HUES64 (cell line): ENCODE measurements around the gene CYP2R1.
"Not testable (repeated sequence)": the region's sequence is repeated elsewhere in the genome, so short reads cannot be mapped to it uniquely, and the experiment has no call there.

Experiments used
- H3K27ac ChIP-seq: 2 replicates; pipeline ENCODE4 v1.7.0; 2013; ENCODE audit warnings: low read depth, low read length, inconsistent platforms
- H3K27me3 ChIP-seq: 2 replicates; pipeline ENCODE4 v1.6.1; 2013; ENCODE audit warnings: mild to moderate bottlenecking, low read length; ENCODE audit not compliant: insufficient read depth
- H3K36me3 ChIP-seq: 2 replicates; pipeline ENCODE4 v1.6.1; 2013; ENCODE audit warnings: mild to moderate bottlenecking, low read length; ENCODE audit not compliant: insufficient read depth
- H3K4me1 ChIP-seq: 2 replicates; pipeline ENCODE4 v1.6.1; 2013; ENCODE audit warnings: mild to moderate bottlenecking, low read length, moderate library complexity; ENCODE audit not compliant: insufficient read depth
- H3K4me3 ChIP-seq: 2 replicates; pipeline ENCODE4 v1.5.1; 2013; ENCODE audit warnings: mild to moderate bottlenecking, low read length, moderate library complexity
- H3K9ac ChIP-seq: 2 replicates; pipeline ENCODE4 v1.6.1; 2013; ENCODE audit warnings: mild to moderate bottlenecking, low read depth, low read length
- H3K9me3 ChIP-seq: 2 replicates; pipeline ENCODE4 v1.6.1; 2013; ENCODE audit warnings: low read depth, low read length; ENCODE audit not compliant: insufficient read depth
- WGBS: fragments of 150-250, 120-280 bp; methylation state at CpG from one replicate; pipeline ENCODE4 v1.1.7; 2013; ENCODE audit warnings: missing lambda C conversion rate; 5-methylcytosine and 5-hydroxymethylcytosine counted together

Gene CYP2R1

GRCh38 chr11:14891143-14892035 lies 642 bp downstream of the CYP2R1 start:
- no peaks in the 10 kb centered on the region for H3K9me3 ChIP-seq
- WGBS, result 2% methylated on average over 67 of the region's 67 CpGs
- H3K27ac ChIP-seq, result peak overlapping the region; percentile 33; the same call in 1 of the 2 replicates
- peaks cover 19% of the 10 kb centered on the region for H3K27me3 ChIP-seq
- peak overlapping the region; percentile 36 for H3K9ac ChIP-seq
- H3K4me1 ChIP-seq, result no peaks in the 10 kb centered on the region; the same call in 1 of the 2 replicates
- no peaks in the 10 kb centered on the region for H3K36me3 ChIP-seq
- peak overlapping the region; percentile 76 for H3K4me3 ChIP-seq

GRCh38 chr11:14886513-14886912 lies 5.5 kb downstream of the CYP2R1 start:
- H3K4me3 ChIP-seq, result no peak overlapping the region
- no peak overlapping the region for H3K27ac ChIP-seq
- no peaks in the 10 kb centered on the region for H3K9me3 ChIP-seq
- H3K36me3 ChIP-seq, result no peaks in the 10 kb centered on the region
- H3K4me1 ChIP-seq, result no peaks in the 10 kb centered on the region
- H3K9ac ChIP-seq, result no peak overlapping the region
- H3K27me3 ChIP-seq, result peaks cover 4% of the 10 kb centered on the region; the same call in 1 of the 2 replicates
- whole genome bisulfite sequencing, result 80% methylated on average over 1 of the region's 1 CpG

- Histone ChIP-seq H3K36me3 (no peaks in the 10 kb centered on the region), H3K27ac (no peak overlapping the region), H3K9me3 (no peaks in the 10 kb centered on the region), H3K4me1 (no peaks in the 10 kb centered on the region), H3K27me3 (no peaks in the 10 kb centered on the region), H3K9ac (no peak overlapping the region), H3K4me3 (no peak overlapping the region)
- WGBS, result 95% methylated on average over 1 of the region's 1 CpG
Observed at GRCh38 chr11:14884667-14885273, 7.3 kb downstream of the CYP2R1 start.

- not testable (repeated sequence) for H3K9me3 ChIP-seq, H3K27me3 ChIP-seq, H3K4me1 ChIP-seq, H3K27ac ChIP-seq, H3K36me3 ChIP-seq, H3K4me3 ChIP-seq, H3K9ac ChIP-seq
- no CpG with 5 or more reads among the region's 1 CpG for WGBS
Observed at GRCh38 chr11:14883683-14884082, 8.3 kb downstream of the CYP2R1 start.

- H3K4me3 ChIP-seq, result no peak overlapping the region
- no peak overlapping the region for H3K27ac ChIP-seq
- H3K36me3 ChIP-seq, result peaks cover 6% of the 10 kb centered on the region; the same call in 1 of the 2 replicates
- H3K27me3 ChIP-seq, result no peaks in the 10 kb centered on the region
- H3K9ac ChIP-seq, result no peak overlapping the region
- 100% methylated on average over 1 of the region's 1 CpG for WGBS
- H3K9me3 ChIP-seq, result no peaks in the 10 kb centered on the region
- H3K4me1 ChIP-seq, result no peaks in the 10 kb centered on the region
Observed at GRCh38 chr11:14882196-14882595, 9.8 kb downstream of the CYP2R1 start.

GRCh38 chr11:14881576-14882193 lies 10.3 kb downstream of the CYP2R1 start:
- Histone ChIP-seq H3K36me3 (peaks cover 6% of the 10 kb centered on the region; the same call in 1 of the 2 replicates), H3K27me3 (no peaks in the 10 kb centered on the region), H3K9ac (no peak overlapping the region), H3K9me3 (no peaks in the 10 kb centered on the region), H3K27ac (no peak overlapping the region), H3K4me1 (no peaks in the 10 kb centered on the region), H3K4me3 (no peak overlapping the region)
- WGBS, result 94% methylated on average over 2 of the region's 2 CpGs

- H3K9ac ChIP-seq, result no peak overlapping the region
- 100% methylated on average over 3 of the region's 5 CpGs for WGBS
- H3K27me3 ChIP-seq, result no peaks in the 10 kb centered on the region
- no peak overlapping the region for H3K27ac ChIP-seq
- H3K4me1 ChIP-seq, result no peaks in the 10 kb centered on the region
- peaks cover 6% of the 10 kb centered on the region; the same call in 1 of the 2 replicates for H3K36me3 ChIP-seq
- H3K9me3 ChIP-seq, result no peaks in the 10 kb centered on the region
- no peak overlapping the region for H3K4me3 ChIP-seq
Observed at GRCh38 chr11:14875163-14875562, 16.9 kb downstream of the CYP2R1 start.

GRCh38 chr11:14873632-14874031 lies 18.4 kb downstream of the CYP2R1 start:
- H3K9ac ChIP-seq, result no peak overlapping the region
- H3K27me3 ChIP-seq, result no peaks in the 10 kb centered on the region
- H3K4me3 ChIP-seq, result no peak overlapping the region
- no peaks in the 10 kb centered on the region for H3K9me3 ChIP-seq
- no peak overlapping the region for H3K27ac ChIP-seq
- WGBS, result 96% methylated on average over 4 of the region's 4 CpGs
- H3K4me1 ChIP-seq, result no peaks in the 10 kb centered on the region
- H3K36me3 ChIP-seq, result peaks cover 10% of the 10 kb centered on the region; the same call in 1 of the 2 replicates

- Histone ChIP-seq H3K9me3 (no peaks in the 10 kb centered on the region), H3K9ac (no peak overlapping the region), H3K27me3 (no peaks in the 10 kb centered on the region), H3K27ac (no peak overlapping the region), H3K4me3 (no peak overlapping the region), H3K4me1 (no peaks in the 10 kb centered on the region), H3K36me3 (peaks cover 8% of the 10 kb centered on the region; the same call in 1 of the 2 replicates)
Observed at GRCh38 chr11:14872032-14872431, 20.0 kb downstream of the CYP2R1 start.

GRCh38 chr11:14863775-14864174 lies 28.3 kb downstream of the CYP2R1 start:
- not testable (repeated sequence) for H3K4me1 ChIP-seq, H3K9ac ChIP-seq, H3K4me3 ChIP-seq, H3K27ac ChIP-seq, H3K9me3 ChIP-seq, H3K36me3 ChIP-seq, H3K27me3 ChIP-seq
- 97% methylated on average over 4 of the region's 4 CpGs for WGBS

- Histone ChIP-seq H3K9me3 (no peaks in the 10 kb centered on the region), H3K9ac (no peak overlapping the region), H3K27me3 (no peaks in the 10 kb centered on the region), H3K27ac (no peak overlapping the region), H3K4me1 (0 out of 2 replicates have a peak, but pooled peaks cover 2% of the 10 kb centered on the region), H3K4me3 (no peak overlapping the region), H3K36me3 (no peaks in the 10 kb centered on the region; the same call in 1 of the 2 replicates)
- WGBS, result 92% methylated on average over 1 of the region's 1 CpG
Observed at GRCh38 chr11:14861680-14862079, 30.4 kb downstream of the CYP2R1 start.
